GM21447 (cell line): Measurements from ENCODE around the gene PAMR1.
"Not testable (repeated sequence)": the region's sequence is repeated elsewhere in the genome, so short reads cannot be mapped to it uniquely, and the experiment has no call there.

Experiments used
- ATAC-seq: cut with Tn5 transposase; IDR thresholded peaks from one replicate; pipeline ENCODE4 v1.9.1; 2021; ENCODE audit not compliant: unreplicated experiment

PAMR1 gene, protein sequence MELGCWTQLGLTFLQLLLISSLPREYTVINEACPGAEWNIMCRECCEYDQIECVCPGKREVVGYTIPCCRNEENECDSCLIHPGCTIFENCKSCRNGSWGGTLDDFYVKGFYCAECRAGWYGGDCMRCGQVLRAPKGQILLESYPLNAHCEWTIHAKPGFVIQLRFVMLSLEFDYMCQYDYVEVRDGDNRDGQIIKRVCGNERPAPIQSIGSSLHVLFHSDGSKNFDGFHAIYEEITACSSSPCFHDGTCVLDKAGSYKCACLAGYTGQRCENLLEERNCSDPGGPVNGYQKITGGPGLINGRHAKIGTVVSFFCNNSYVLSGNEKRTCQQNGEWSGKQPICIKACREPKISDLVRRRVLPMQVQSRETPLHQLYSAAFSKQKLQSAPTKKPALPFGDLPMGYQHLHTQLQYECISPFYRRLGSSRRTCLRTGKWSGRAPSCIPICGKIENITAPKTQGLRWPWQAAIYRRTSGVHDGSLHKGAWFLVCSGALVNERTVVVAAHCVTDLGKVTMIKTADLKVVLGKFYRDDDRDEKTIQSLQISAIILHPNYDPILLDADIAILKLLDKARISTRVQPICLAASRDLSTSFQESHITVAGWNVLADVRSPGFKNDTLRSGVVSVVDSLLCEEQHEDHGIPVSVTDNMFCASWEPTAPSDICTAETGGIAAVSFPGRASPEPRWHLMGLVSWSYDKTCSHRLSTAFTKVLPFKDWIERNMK

DNA sequence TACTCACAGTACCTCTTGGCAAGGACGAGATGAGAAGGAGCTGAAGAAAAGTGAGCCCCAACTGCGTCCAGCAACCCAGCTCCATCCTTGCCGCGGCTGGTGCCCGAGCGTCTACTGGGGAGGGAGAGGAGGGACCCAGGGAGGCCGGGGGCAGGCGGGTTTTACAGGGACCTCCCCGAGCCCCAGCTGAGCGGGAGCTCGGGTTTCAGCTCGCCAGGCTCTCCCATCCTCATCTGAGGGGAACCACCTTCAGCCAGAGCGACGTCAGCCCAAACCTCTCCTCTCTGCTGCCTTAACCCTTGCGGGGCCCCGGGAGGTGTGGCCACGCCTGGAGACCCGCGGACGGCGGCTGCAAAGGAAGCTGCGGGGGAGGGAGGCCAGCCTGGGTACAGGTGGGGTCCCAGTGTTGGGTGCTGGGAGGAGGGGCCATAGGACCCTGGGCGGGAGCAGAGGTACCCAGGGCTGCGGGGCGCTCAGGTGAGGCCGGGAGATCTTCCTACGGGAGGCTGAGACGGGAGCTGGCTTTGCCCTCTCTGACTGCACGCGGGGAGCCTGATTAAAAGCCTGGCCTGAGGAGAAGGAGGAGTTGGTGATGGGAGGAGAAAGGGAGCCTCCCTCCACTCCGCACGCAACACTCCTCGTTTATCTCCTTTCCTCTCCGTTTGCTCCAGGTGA lies at the start of gene PAMR1:
Gene PAMR1, minus strand, starts transcription at position 116 of the 675 bp plus-strand sequence. Its CDS starts 31 bp downstream, at position 85.
- ATAC-seq = no peak

GRCh38 chr11:35571696-35572095 lies 46.3 kb upstream of the PAMR1 start:
- no peak for ATAC-seq

GRCh38 chr11:35567737-35568465 lies 42.5 kb upstream of the PAMR1 start:
- no peak for ATAC-seq

DNA sequence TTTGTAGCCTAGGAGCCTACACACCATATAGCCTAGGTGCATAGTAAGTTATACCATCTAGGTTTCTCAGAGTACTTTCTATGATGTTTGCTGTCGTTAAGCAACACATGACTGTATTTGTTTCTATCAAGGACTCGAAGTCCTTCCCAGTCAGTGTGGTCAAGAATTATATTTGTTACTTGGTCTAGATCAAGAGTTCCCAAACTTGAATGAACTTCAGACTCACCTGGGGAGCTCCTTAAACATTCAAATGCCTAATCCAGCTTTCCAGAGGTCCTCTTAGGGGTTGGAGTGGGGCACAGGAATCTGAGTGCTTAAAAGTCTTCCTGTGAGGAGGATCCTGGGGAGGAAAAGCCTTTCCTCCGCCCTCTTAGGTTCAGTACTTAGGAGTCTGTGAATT lies 41.5 kb upstream of the PAMR1 start:
- no peak for ATAC-seq

DNA sequence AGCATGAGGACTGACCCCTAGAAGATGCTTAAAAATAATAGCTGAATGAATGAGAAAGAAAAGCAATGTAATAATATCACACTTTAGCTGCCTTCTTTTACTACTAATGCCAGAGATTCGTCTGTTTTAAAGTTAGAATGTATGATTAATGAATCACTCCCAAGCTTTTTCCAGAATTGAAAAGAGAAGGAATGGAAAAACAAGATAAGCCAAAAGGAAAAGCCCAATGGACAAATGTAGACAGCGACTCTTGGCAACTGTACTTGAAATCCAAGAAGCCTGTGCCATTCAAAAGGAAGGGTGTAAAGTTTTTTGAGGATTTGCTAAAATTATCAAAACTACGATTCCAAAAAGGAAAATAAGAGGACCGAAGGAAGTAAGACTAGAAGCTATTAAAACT lies 40.8 kb upstream of the PAMR1 start:
- no peak for ATAC-seq

GRCh38 chr11:35564245-35564595 lies 38.8 kb upstream of the PAMR1 start:
- no peak for ATAC-seq

GRCh38 chr11:35563484-35564244 lies 38.2 kb upstream of the PAMR1 start:
- no peak for ATAC-seq

GRCh38 chr11:35559949-35560348 lies 34.5 kb upstream of the PAMR1 start:
- ATAC-seq = no peak

- no peak for ATAC-seq
Observed at GRCh38 chr11:35558513-35558912, 33.1 kb upstream of the PAMR1 start.

- ATAC-seq = no peak
Observed at GRCh38 chr11:35555488-35555887, 30.1 kb upstream of the PAMR1 start.

- ATAC-seq = no peak
Observed at GRCh38 chr11:35554491-35555437, 29.3 kb upstream of the PAMR1 start.

GRCh38 chr11:35553831-35554230 lies 28.4 kb upstream of the PAMR1 start:
- no peak for ATAC-seq

- no peak for ATAC-seq
Observed at GRCh38 chr11:35553021-35553420, 27.6 kb upstream of the PAMR1 start.

DNA sequence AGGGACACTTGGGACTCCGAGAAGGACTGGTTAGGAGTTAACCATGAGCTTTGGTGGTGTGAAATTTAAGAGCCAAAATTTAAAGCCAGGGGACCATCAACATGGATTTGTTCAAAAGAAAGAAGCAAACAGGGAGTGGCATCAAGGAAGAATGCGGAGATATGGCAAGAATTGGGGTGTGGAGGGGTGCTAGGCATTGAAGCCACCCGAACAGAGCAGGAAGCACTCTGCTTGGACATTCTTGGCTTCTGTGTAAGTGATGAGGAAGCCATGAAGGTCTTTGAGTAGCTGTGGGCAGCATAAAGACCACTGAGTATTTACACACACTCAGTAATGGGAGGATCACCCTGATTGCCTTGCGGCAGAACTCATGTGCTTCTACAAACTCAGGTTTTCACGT lies 27.2 kb upstream of the PAMR1 start:
- no peak for ATAC-seq

- no peak for ATAC-seq
Observed at GRCh38 chr11:35550374-35551036, 25.1 kb upstream of the PAMR1 start.

DNA sequence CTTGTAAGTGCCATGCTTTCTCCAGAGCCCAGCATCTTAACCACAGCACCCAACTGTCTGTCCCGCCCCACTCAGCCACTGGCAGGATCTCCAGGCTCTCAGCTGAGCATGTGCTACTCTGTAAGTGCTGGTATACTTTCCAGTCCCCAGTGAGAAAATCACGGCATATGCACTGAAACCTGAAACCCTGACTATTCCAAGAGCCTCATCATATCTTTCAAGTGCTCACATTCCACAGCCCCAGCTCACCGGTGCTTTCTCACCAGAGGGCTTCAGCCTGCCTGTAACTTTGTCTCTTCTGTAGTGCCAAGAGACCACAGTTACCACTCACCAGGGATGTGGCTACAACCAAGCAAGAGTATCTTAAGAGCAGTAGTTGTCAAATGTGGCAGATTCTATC lies 24.4 kb upstream of the PAMR1 start:
- ATAC-seq = no peak

GRCh38 chr11:35548925-35549561 lies 23.6 kb upstream of the PAMR1 start:
- no peak for ATAC-seq

GRCh38 chr11:35547995-35548394 lies 22.6 kb upstream of the PAMR1 start:
- ATAC-seq = not testable (repeated sequence)
